A549 treated with AZD2906 at 1 μM for 4 hours (cell line): ENCODE results near the gene PRMT2. TPM values are rescaled to one million over a fixed set of nuclear protein-coding genes. Genes with fewer than 3 reads are reported as not detected.

Experiments
- total RNA-seq: library from RNA; stranded (reverse); fragments of 200-300 nt; extraction: Qiagen RNA extraction; gene quantifications from 5 replicates; pipeline ENCODE4 v1.2.3, GENCODE V29; 2022

Gene PRMT2
- total RNA-seq, result 49.3 to 56.5 TPM (median 53.9 TPM) in 5 replicates

GRCh38 chr21:46635324-46636180, at the start of gene PRMT2:
Gene PRMT2, plus strand, starts transcription at chr21:46635674. Its CDS starts 1,278 bp downstream, at chr21:46636952.

GRCh38 chr21:46604975-46605766, 30.3 kb upstream of the PRMT2 start, which contains the start of gene S100B:
Gene S100B, minus strand, starts transcription at chr21:46605082. Its CDS starts 2,667 bp downstream, at chr21:46602415.

Other genes starting within 250 kb of the PRMT2 start
- gene DIP2A, start 176.8 kb upstream of the PRMT2 start, total RNA-seq, result 10.0 to 13.7 TPM (median 11.3 TPM) in 5 replicates
- gene S100B, start 30.6 kb upstream of the PRMT2 start, total RNA-seq, result not detected in 5 replicates